ENCODE data around the gene OTOF. TPM values are rescaled to one million over a fixed set of nuclear protein-coding genes. Genes with fewer than 3 reads are reported as not detected.

OTOF gene
- total and polyA plus RNA-seq, 2 of the 4 experiments (the other 2 are of a cell fraction): 0.03 TPM; not detected in 1

DNA sequence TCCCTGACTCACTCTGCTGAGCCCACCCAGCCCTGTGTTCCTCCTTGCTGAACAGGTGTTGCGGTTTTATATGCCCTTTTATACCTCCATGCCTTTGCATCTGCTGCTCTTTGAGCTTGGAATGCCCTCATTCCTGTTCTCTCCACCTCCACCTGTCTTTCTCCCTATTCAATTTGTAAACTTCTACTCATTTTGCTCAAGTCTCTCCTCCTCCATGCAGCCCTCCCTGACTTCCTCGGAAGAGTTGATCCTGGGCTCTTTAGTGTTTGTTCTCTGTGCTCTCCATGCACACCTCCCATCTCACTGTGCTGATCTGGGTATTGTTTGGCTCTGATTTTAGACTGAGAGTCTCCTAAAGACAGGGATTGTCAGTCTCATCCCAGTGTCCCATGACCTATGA is 7.2 kb upstream of the OTOF start:
- Histone ChIP-seq H3K9me1 (ENCODE audit: insufficient read depth, low read length) (peaks cover 6% of the 10 kb centered on the region), H4K91ac (ENCODE audit: insufficient read depth, low read depth, low read length) (no peak overlapping the region), H3K27me3 (ENCODE audit: control insufficient read depth, insufficient read depth, low read length) (peaks cover 37% of the 10 kb centered on the region), H4K5ac (ENCODE audit: low read depth, low read length) (no peak overlapping the region), H2BK5ac (ENCODE audit: low read depth, low read length, poor library complexity, severe bottlenecking) (no peak overlapping the region), H3K27ac (ENCODE audit: insufficient read depth, low read length) (no peak overlapping the region), H2BK15ac (ENCODE audit: low read depth, low read length) (no peak overlapping the region), H2BK20ac (ENCODE audit: low read depth, low read length) (no peak overlapping the region), H3K4me1 (ENCODE audit: control insufficient read depth, insufficient read depth, low read length) (no peaks in the 10 kb centered on the region), H2AK5ac (ENCODE audit: low read depth, low read length) (no peak overlapping the region), H2BK120ac (ENCODE audit: low read depth, low read length) (no peak overlapping the region), H3K4me2 (ENCODE audit: low read depth, low read length) (no peak overlapping the region), H3K9ac (ENCODE audit: low read depth, low read length) (no peak overlapping the region), H2AFZ (replicated peaks; ENCODE audit: low read length, poor library complexity) (no peak overlapping the region), H3K36me3 (ENCODE audit: control insufficient read depth, insufficient read depth, low read length) (no peaks in the 10 kb centered on the region), H4K8ac (ENCODE audit: low read depth in 2 of 2, low read length in 2 of 2) (no peak overlapping the region), H3K4ac (ENCODE audit: low read depth, low read length) (no peak overlapping the region), H4K20me1 (ENCODE audit: insufficient read depth, low read length) (no peaks in the 10 kb centered on the region), H2AK9ac (replicated peaks; ENCODE audit: low read depth, low read length, poor library complexity) (no peak overlapping the region), H3K9me3 (ENCODE audit: control insufficient read depth, insufficient read depth, low read length) (no peaks in the 10 kb centered on the region), H3K4me3 (ENCODE audit: insufficient read depth, low read depth, low read length) (no peak overlapping the region), H3K14ac (replicated peaks; ENCODE audit: low read depth, low read length) (no peak overlapping the region), H3K18ac (ENCODE audit: low read depth, low read length) (no peak overlapping the region), H3K56ac (ENCODE audit: extremely low read depth, insufficient read depth, low read length) (no peak overlapping the region), H3K23ac (ENCODE audit: low read depth, low read length) (no peak overlapping the region), H3K79me1 (ENCODE audit: low read depth in 1 of 2, low read length in 2 of 2) (no peaks in the 10 kb centered on the region)
- no TSS peak for BruUV-seq (replicated peaks)
- no peak for ATAC-seq (ENCODE audit: low read depth)
- dilution Hi-C loops (cut with HindIII; ENCODE audit: low sequenced_read_pairs, unreplicated experiment): no loop called here
- WGBS, 2 experiments (ENCODE audit: extremely low coverage in 2 of 2, insufficient read length in 1 of 2): 86% methylated on average over 1 of the region's 2 CpGs; no CpG with 5 or more reads in 1 of the 2 experiments
- intact Hi-C loops (cut with micrococcal nuclease): no loop called here
- TF ChIP-seq RCOR1 (IDR thresholded peaks at IDR 0.05; ENCODE audit: insufficient replicate concordance, low read length) (no peak), FOS (IDR thresholded peaks at IDR 0.05; ENCODE audit: low read depth, low read length) (no peak), CHD1 (IDR thresholded peaks at IDR 0.05; ENCODE audit: low read depth, low read length) (no peak), CEBPB (IDR thresholded peaks at IDR 0.05; ENCODE audit: low read depth, low read length) (no peak), MAFK (IDR thresholded peaks at IDR 0.05; ENCODE audit: low read depth, low read length) (no peak), RAD21 (IDR thresholded peaks at IDR 0.05; ENCODE audit: low read length) (no peak), MXI1 (IDR thresholded peaks at IDR 0.05; ENCODE audit: borderline replicate concordance, low read depth, low read length) (no peak), NFE2L2 (IDR thresholded peaks at IDR 0.05; ENCODE audit: low read depth, low read length) (no peak)
- TF ChIP-seq, protein P1, sequence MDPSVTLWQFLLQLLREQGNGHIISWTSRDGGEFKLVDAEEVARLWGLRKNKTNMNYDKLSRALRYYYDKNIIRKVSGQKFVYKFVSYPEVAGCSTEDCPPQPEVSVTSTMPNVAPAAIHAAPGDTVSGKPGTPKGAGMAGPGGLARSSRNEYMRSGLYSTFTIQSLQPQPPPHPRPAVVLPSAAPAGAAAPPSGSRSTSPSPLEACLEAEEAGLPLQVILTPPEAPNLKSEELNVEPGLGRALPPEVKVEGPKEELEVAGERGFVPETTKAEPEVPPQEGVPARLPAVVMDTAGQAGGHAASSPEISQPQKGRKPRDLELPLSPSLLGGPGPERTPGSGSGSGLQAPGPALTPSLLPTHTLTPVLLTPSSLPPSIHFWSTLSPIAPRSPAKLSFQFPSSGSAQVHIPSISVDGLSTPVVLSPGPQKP (IDR thresholded peaks at IDR 0.05; ENCODE audit: borderline replicate concordance, low read depth, low read length): no peak
- CTCF ChIA-PET: no interaction called here
- in situ Hi-C loops (cut with MboI; ENCODE audit: low sequenced_read_pairs): no loop called here
- no peak for DNase-seq
- POLR2A ChIA-PET (ENCODE audit: unreplicated experiment): no interaction called here
